Measurements from ENCODE around the gene SYNJ1. TPM values are rescaled to one million over a fixed set of nuclear protein-coding genes. Genes with fewer than 3 reads are reported as not detected.

The SYNJ1 gene
- total and polyA plus RNA-seq, 2 of the 4 experiments (the other 2 are of a cell fraction), result 3.6 to 4.6 TPM

DNA sequence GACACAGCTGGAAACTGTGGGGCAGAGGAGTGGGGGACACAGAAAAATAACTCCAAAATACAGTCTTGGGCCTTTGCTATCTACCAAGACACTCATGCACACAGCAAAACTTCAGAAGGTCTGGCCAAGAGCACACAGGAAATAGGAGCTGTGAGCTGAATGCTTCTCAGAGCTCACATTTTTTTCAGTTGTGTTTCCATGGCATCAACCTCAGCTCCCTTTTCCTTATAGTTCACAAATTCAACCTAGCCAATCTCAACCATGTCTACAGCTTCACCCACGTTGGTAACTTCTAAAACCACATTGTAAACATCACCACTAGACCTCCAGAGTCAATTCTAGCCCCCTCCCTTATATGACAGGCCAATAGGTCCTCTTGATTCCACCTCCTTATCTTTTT, 19.6 kb upstream of the SYNJ1 start:
- BruUV-seq (replicated peaks), result no TSS peak
- no peak overlapping the region for H3K4ac ChIP-seq (ENCODE audit: low read depth, low read length)
- H2AK9ac ChIP-seq (replicated peaks; ENCODE audit: low read depth, low read length, poor library complexity), result no peak overlapping the region
- no peak for ATAC-seq (ENCODE audit: low read depth)
- DNase-seq, result no peak
- H4K91ac ChIP-seq (ENCODE audit: insufficient read depth, low read depth, low read length), result no peak overlapping the region
- peaks cover 3 to 10% of the 10 kb centered on the region in 2 experiments for H3K79me1 ChIP-seq (ENCODE audit: low read depth in 1 of 2, low read length in 2 of 2)
- no peak overlapping the region for H4K8ac ChIP-seq (ENCODE audit: low read depth in 2 of 2, low read length in 2 of 2)
- in situ Hi-C loops (cut with MboI; ENCODE audit: low sequenced_read_pairs) (loop anchor here (25.0 kb wide), 1 partner anchor 360 kb away; the partner anchor contains the start of gene URB1), intact Hi-C loops (cut with micrococcal nuclease) (no loop called here), dilution Hi-C loops (cut with HindIII; ENCODE audit: low sequenced_read_pairs, unreplicated experiment) (no loop called here)
- H3K9me3 ChIP-seq (ENCODE audit: control insufficient read depth, insufficient read depth, low read length), result no peaks in the 10 kb centered on the region
- WGBS, 2 experiments (ENCODE audit: extremely low coverage in 2 of 2, insufficient read length in 1 of 2), result 86% methylated on average over 1 of the region's 1 CpG; no CpG with 5 or more reads in 1 of the 2 experiments
- no peak overlapping the region for H3K9ac ChIP-seq (ENCODE audit: low read depth, low read length)
- H2BK20ac ChIP-seq (ENCODE audit: low read depth, low read length), result no peak overlapping the region
- H3K23ac ChIP-seq (ENCODE audit: low read depth, low read length), result no peak overlapping the region
- ChIA-PET CTCF (interaction anchor here (0.6 kb wide), 1 partner anchor 24 kb away, joined by 4 read pairs; the partner anchor contains the start of gene PAXBP1), POLR2A (ENCODE audit: unreplicated experiment) (no interaction called here)
- H3K18ac ChIP-seq (ENCODE audit: low read depth, low read length), result no peak overlapping the region
- no peak overlapping the region for H3K4me2 ChIP-seq (ENCODE audit: low read depth, low read length)
- no peaks in the 10 kb centered on the region for H4K20me1 ChIP-seq (ENCODE audit: insufficient read depth, low read length)
- H3K14ac ChIP-seq (replicated peaks; ENCODE audit: low read depth, low read length), result no peak overlapping the region
- H2BK15ac ChIP-seq (ENCODE audit: low read depth, low read length), result no peak overlapping the region
- no peak overlapping the region for H2AFZ ChIP-seq (replicated peaks; ENCODE audit: low read length, poor library complexity)
- H3K4me3 ChIP-seq (ENCODE audit: insufficient read depth, low read depth, low read length), result no peak overlapping the region
- TF ChIP-seq SMC3 (IDR thresholded peaks at IDR 0.05; ENCODE audit: low read depth, low read length) (no peak), RFX5 (IDR thresholded peaks at IDR 0.05; ENCODE audit: low read depth, low read length) (no peak), NFE2L2 (IDR thresholded peaks at IDR 0.05; ENCODE audit: low read depth, low read length) (no peak), MAFK (IDR thresholded peaks at IDR 0.05; ENCODE audit: low read depth, low read length) (no peak), FOS (IDR thresholded peaks at IDR 0.05; ENCODE audit: low read depth, low read length) (no peak), POLR2A (IDR thresholded peaks at IDR 0.05; ENCODE audit: low read depth, low read length) (no peak), RCOR1 (IDR thresholded peaks at IDR 0.05; ENCODE audit: insufficient replicate concordance, low read length) (no peak), MXI1 (IDR thresholded peaks at IDR 0.05; ENCODE audit: borderline replicate concordance, low read depth, low read length) (no peak), ELK1 (IDR thresholded peaks at IDR 0.05; ENCODE audit: borderline replicate concordance, low read depth, low read length) (no peak), BHLHE40 (IDR thresholded peaks at IDR 0.05; ENCODE audit: low read depth, low read length) (no peak), USF2 (IDR thresholded peaks at IDR 0.05; ENCODE audit: low read depth, low read length) (no peak), CEBPB (IDR thresholded peaks at IDR 0.05; ENCODE audit: low read depth, low read length) (no peak), CHD1 (IDR thresholded peaks at IDR 0.05; ENCODE audit: low read depth, low read length) (no peak), RAD21 (IDR thresholded peaks at IDR 0.05; ENCODE audit: low read length) (no peak), MAZ (IDR thresholded peaks at IDR 0.05; ENCODE audit: borderline replicate concordance, low read depth, low read length) (no peak)
- TF ChIP-seq, protein P1, sequence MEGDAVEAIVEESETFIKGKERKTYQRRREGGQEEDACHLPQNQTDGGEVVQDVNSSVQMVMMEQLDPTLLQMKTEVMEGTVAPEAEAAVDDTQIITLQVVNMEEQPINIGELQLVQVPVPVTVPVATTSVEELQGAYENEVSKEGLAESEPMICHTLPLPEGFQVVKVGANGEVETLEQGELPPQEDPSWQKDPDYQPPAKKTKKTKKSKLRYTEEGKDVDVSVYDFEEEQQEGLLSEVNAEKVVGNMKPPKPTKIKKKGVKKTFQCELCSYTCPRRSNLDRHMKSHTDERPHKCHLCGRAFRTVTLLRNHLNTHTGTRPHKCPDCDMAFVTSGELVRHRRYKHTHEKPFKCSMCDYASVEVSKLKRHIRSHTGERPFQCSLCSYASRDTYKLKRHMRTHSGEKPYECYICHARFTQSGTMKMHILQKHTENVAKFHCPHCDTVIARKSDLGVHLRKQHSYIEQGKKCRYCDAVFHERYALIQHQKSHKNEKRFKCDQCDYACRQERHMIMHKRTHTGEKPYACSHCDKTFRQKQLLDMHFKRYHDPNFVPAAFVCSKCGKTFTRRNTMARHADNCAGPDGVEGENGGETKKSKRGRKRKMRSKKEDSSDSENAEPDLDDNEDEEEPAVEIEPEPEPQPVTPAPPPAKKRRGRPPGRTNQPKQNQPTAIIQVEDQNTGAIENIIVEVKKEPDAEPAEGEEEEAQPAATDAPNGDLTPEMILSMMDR (conservative IDR thresholded peaks at IDR 0.05; ENCODE audit: low read depth, low read length), result no peak
- H3K4me1 ChIP-seq (ENCODE audit: control insufficient read depth, insufficient read depth, low read length), result no peaks in the 10 kb centered on the region
- no peaks in the 10 kb centered on the region for H3K9me1 ChIP-seq (ENCODE audit: insufficient read depth, low read length)
- H4K5ac ChIP-seq (ENCODE audit: low read depth, low read length), result no peak overlapping the region
- H3K27me3 ChIP-seq (ENCODE audit: control insufficient read depth, insufficient read depth, low read length), result no peaks in the 10 kb centered on the region
- H3K36me3 ChIP-seq (ENCODE audit: control insufficient read depth, insufficient read depth, low read length), result peaks cover 31% of the 10 kb centered on the region
- H2BK120ac ChIP-seq (ENCODE audit: low read depth, low read length), result no peak overlapping the region
- no peak overlapping the region for H3K27ac ChIP-seq (ENCODE audit: insufficient read depth, low read length)
- no peak overlapping the region for H2AK5ac ChIP-seq (ENCODE audit: low read depth, low read length)
- H3K56ac ChIP-seq (ENCODE audit: extremely low read depth, insufficient read depth, low read length), result no peak overlapping the region
- no peak overlapping the region for H2BK5ac ChIP-seq (ENCODE audit: low read depth, low read length, poor library complexity, severe bottlenecking)
